Lung (tissue), 12 donors: Measurements from ENCODE around the gene LYPD6. TPM values are rescaled to one million over a fixed set of nuclear protein-coding genes. Genes with fewer than 3 reads are reported as not detected.

ENCODE experiments used
- ATAC-seq: fragments of 200-7000 bp; cut with Tn5 transposase; one replicate; pipeline ENCODE4 v1.9.1; 2020; ENCODE audit warnings: moderate number of reproducible peaks; ENCODE audit not compliant: insufficient read depth, low FRiP score
- DNase-seq, 3 donors: peaks; one replicate each; pipeline ENCODE4 v3.0.0-alpha.2; 2013 to 2017
- H3K27ac ChIP-seq, 2 donors: one replicate each; pipeline ENCODE4 v1.5.1; 2013; ENCODE audit warnings: mild to moderate bottlenecking in 2 of 2, moderate library complexity in 2 of 2, control low read depth in 1 of 2, inconsistent platforms in 1 of 2, low read depth in 1 of 2, low read length in 1 of 2
- H3K27me3 ChIP-seq, 3 donors: one replicate each; pipeline ENCODE4 v1.5.1; 2013; ENCODE audit warnings: low read length in 2 of 3; ENCODE audit not compliant: control insufficient read depth in 3 of 3, insufficient read depth in 3 of 3
- H3K36me3 ChIP-seq, 4 donors: one replicate each; pipeline ENCODE4 v1.5.1; 2013; ENCODE audit warnings: low read length in 4 of 4, mild to moderate bottlenecking in 1 of 4, moderate library complexity in 1 of 4; ENCODE audit not compliant: control insufficient read depth in 4 of 4, insufficient read depth in 4 of 4
- H3K4me1 ChIP-seq, 5 donors: one replicate each; pipeline ENCODE4 v1.5.1; 2013; ENCODE audit warnings: low read length in 5 of 5, mild to moderate bottlenecking in 2 of 5, moderate library complexity in 1 of 5; ENCODE audit not compliant: control insufficient read depth in 5 of 5, insufficient read depth in 5 of 5
- H3K4me3 ChIP-seq: one replicate; pipeline ENCODE4 v1.5.1; 2013; ENCODE audit warnings: mild to moderate bottlenecking, control low read depth, moderate library complexity
- H3K9ac ChIP-seq, 2 donors: one replicate each; pipeline ENCODE4 v1.5.1; 2013; ENCODE audit warnings: low read length in 2 of 2, control low read depth in 1 of 2; ENCODE audit not compliant: insufficient read depth in 1 of 2
- H3K9me3 ChIP-seq, 4 donors: one replicate each; pipeline ENCODE4 v1.5.1; 2013; ENCODE audit warnings: low read length in 3 of 4, mild to moderate bottlenecking in 1 of 4, moderate library complexity in 1 of 4; ENCODE audit not compliant: control insufficient read depth in 4 of 4, insufficient read depth in 3 of 4
- WGBS, 2 donors: extraction: QIAGEN DNeasy Blood & Tissue Kit; methylation state at CpG; one replicate each; pipeline ENCODE4 v1.1.7; 2013; 5-methylcytosine and 5-hydroxymethylcytosine counted together
- polyA plus RNA-seq, 2 donors: library from polyadenylated mRNA; stranded (reverse); fragments of 200-250 nt; gene quantifications; one replicate each; pipeline ENCODE4 v1.2.1, GENCODE V29; 2013
- total RNA-seq, 2 donors: library from RNA; depleted of rRNA in 1 of 2; stranded (reverse); fragments of >200 nt in 1 of 2; gene quantifications; one replicate each; pipeline ENCODE4 v1.2.1, GENCODE V29; 2014 to 2021
- TF ChIP-seq, protein P1 (sequence below): IDR thresholded peaks from 2 replicates; pipeline ENCODE4 v1.5.1; 2012; ENCODE audit warnings: mild to moderate bottlenecking; ENCODE audit errors: control extremely low read depth, extremely low read depth
- donor health status: control.
- donor health status: control.
- donor health status: Bipolar disorder and iron deficiency.
- donor health status: healthy.
- donor health status: DM: yes; HTN: yes; CAD: no.

The LYPD6 gene
- total and polyA plus RNA-seq, 4 donors: 0.16 to 6.3 (median 0.48) TPM

DNA sequence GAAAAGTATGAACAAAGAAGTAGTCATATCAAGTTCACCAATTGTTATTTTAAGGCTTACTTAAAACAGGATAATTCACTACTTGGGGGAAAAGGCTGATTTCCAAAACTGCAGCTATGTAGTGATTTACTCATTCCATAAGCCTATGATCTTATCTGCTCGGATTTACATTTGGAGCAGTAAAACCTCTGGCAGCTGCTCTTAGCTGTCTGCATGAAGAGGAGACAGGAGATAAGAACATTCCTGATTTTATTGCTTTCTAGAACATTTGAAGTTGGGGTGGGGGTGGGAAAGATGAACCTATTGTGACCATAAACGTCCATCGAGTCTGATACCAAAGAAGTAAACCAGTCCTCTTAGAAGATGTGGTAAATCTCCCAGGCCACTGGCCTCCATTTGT lies 136.2 kb downstream of the LYPD6 start:
- no peak overlapping the region for H3K4me3 ChIP-seq
- TF ChIP-seq, protein P1, sequence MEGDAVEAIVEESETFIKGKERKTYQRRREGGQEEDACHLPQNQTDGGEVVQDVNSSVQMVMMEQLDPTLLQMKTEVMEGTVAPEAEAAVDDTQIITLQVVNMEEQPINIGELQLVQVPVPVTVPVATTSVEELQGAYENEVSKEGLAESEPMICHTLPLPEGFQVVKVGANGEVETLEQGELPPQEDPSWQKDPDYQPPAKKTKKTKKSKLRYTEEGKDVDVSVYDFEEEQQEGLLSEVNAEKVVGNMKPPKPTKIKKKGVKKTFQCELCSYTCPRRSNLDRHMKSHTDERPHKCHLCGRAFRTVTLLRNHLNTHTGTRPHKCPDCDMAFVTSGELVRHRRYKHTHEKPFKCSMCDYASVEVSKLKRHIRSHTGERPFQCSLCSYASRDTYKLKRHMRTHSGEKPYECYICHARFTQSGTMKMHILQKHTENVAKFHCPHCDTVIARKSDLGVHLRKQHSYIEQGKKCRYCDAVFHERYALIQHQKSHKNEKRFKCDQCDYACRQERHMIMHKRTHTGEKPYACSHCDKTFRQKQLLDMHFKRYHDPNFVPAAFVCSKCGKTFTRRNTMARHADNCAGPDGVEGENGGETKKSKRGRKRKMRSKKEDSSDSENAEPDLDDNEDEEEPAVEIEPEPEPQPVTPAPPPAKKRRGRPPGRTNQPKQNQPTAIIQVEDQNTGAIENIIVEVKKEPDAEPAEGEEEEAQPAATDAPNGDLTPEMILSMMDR: no peak
- WGBS, 2 donors: 56 to 58% methylated on average over 3 of the region's 3 CpGs
- H3K27me3 ChIP-seq: peaks cover 0 to 13% (median 0%) of the 10 kb centered on the region in 3 donors
- peaks cover 1 to 4% (median 3%) of the 10 kb centered on the region in 4 donors for H3K9me3 ChIP-seq
- peaks cover 0 to 11% (median 4%) of the 10 kb centered on the region in 4 donors for H3K36me3 ChIP-seq
- no peak overlapping the region for H3K27ac ChIP-seq
- H3K9ac ChIP-seq: no peak overlapping the region
- peak; percentile 25 to 80 (median 67) for DNase-seq
- ATAC-seq: no peak
- H3K4me1 ChIP-seq: peaks cover 0 to 49% (median 5%) of the 10 kb centered on the region in 5 donors

GRCh38 chr2:149467436-149467835 lies 137.0 kb downstream of the LYPD6 start:
- Histone ChIP-seq H3K4me1 (peaks cover 0 to 49% (median 5%) of the 10 kb centered on the region in 5 donors), H3K4me3 (no peak overlapping the region), H3K9me3 (peaks cover 0 to 4% (median 0%) of the 10 kb centered on the region in 4 donors), H3K36me3 (peaks cover 0 to 11% (median 4%) of the 10 kb centered on the region in 4 donors), H3K27me3 (peaks cover 0 to 13% (median 0%) of the 10 kb centered on the region in 3 donors), H3K27ac (no peak overlapping the region), H3K9ac (no peak overlapping the region)
- no peak for ATAC-seq
- WGBS, 2 donors: 88 to 91% methylated on average over 2 of the region's 2 CpGs
- DNase-seq: peak in 2 of 3 donors; percentile 79 to 87
- TF ChIP-seq, protein P1: no peak

DNA sequence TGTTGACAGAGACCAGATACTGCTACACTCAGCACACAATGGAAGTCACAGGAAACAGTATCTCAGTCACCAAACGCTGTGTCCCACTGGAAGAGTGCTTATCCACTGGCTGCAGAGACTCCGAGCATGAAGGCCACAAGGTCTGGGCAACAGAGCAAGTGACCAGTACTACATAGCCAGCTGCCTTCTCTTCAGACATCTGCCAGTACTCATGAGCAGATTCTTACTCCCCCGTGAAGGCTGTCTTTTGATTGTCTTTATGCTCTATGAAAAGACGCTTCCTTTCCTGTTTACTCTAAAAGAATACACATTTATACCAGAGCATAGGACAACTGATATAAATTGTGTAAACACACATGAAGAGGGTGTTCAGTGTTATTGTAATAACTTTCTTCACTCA lies 138.2 kb downstream of the LYPD6 start:
- H3K4me3 ChIP-seq: no peak overlapping the region
- WGBS, 2 donors: 50 to 65% methylated on average over 4 of the region's 4 CpGs
- no peak overlapping the region for H3K27ac ChIP-seq
- peaks cover 0 to 13% (median 0%) of the 10 kb centered on the region in 3 donors for H3K27me3 ChIP-seq
- ATAC-seq: no peak
- peaks cover 0 to 49% (median 5%) of the 10 kb centered on the region in 5 donors for H3K4me1 ChIP-seq
- peaks cover 0 to 15% (median 4%) of the 10 kb centered on the region in 4 donors for H3K36me3 ChIP-seq
- H3K9ac ChIP-seq: no peak overlapping the region
- peak; percentile 54 to 87 (median 81) for DNase-seq
- H3K9me3 ChIP-seq: peaks cover 0 to 6% (median 0%) of the 10 kb centered on the region in 4 donors
- TF ChIP-seq, protein P1: no peak

DNA sequence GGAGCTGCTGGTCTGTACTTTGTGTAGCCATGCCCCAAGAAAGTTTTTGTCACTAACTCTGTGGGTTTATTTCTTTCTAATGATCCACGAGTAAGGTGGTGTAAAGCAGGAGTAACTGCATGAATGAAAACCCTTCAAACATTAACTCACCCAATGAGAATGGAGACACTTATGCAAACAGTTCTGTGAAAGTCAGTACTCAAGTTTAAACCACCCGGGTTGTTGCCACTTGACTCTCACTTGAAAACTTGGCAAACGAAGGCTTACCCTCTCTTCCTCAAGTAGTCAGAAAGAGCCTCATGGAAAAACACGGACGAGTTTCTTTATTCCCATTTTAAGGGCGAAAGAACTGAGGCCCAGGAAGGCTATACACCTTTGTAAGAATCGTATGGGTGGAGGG lies 139.7 kb downstream of the LYPD6 start:
- peaks cover 0 to 15% (median 0%) of the 10 kb centered on the region in 3 donors for H3K27me3 ChIP-seq
- H3K36me3 ChIP-seq: peaks cover 0 to 15% (median 4%) of the 10 kb centered on the region in 4 donors
- H3K27ac ChIP-seq: no peak overlapping the region
- DNase-seq (peak; percentile 43 to 81 (median 60)), ATAC-seq (no peak)
- WGBS, 2 donors: 67 to 88% methylated on average over 7 of the region's 7 CpGs
- TF ChIP-seq, protein P1: no peak
- H3K4me1 ChIP-seq: peaks cover 0 to 48% (median 5%) of the 10 kb centered on the region in 5 donors
- H3K9me3 ChIP-seq: peaks cover 0 to 6% (median 0%) of the 10 kb centered on the region in 4 donors
- no peak overlapping the region for H3K4me3 ChIP-seq
- no peak overlapping the region for H3K9ac ChIP-seq
